PFSK-1 (cell line): ENCODE measurements around the gene IL15RA.

ENCODE experiments used
- FOXP2 ChIP-seq: optimal IDR thresholded peaks from 2 replicates; pipeline ENCODE3; 2011; ENCODE audit warnings: borderline replicate concordance, control low read depth, inconsistent platforms; ENCODE audit not compliant: insufficient read depth; ENCODE audit errors: extremely low read length, extremely low read depth
- POLR2AphosphoS5 ChIP-seq: IDR thresholded peaks from 2 replicates; pipeline ENCODE4 v1.6.1; 2012; ENCODE audit warnings: low read depth, mild to moderate bottlenecking, control low read depth, low read length, moderate library complexity
- REST ChIP-seq, 2 experiments: IDR thresholded peaks; 2 replicates each; pipeline versions ENCODE4 v1.6.1 to v1.8.0; 2011 to 2012; ENCODE audit warnings: low read depth in 2 of 2, low read length in 2 of 2, control low read depth in 1 of 2, inconsistent platforms in 1 of 2, mild to moderate bottlenecking in 1 of 2, moderate library complexity in 1 of 2; ENCODE audit not compliant: insufficient read depth in 1 of 2
- SIN3A ChIP-seq: IDR thresholded peaks from 2 replicates; pipeline ENCODE4 v1.6.1; 2012; ENCODE audit warnings: mild to moderate bottlenecking, low read length, moderate library complexity, borderline replicate concordance; ENCODE audit not compliant: insufficient read depth
- TAF1 ChIP-seq: IDR thresholded peaks from 2 replicates; pipeline ENCODE4 v1.6.1; 2012; ENCODE audit warnings: low read length, control low read depth, borderline replicate concordance; ENCODE audit not compliant: insufficient read depth

The IL15RA gene

GRCh38 chr10:5913736-5914135 is 63.6 kb downstream of the IL15RA start:
- TF ChIP-seq SIN3A, result no peak
- no peak for TF ChIP-seq TAF1
- TF ChIP-seq REST (IDR thresholded peaks at IDR 0.05; ENCODE audit: insufficient read depth in 1 of 2, low read depth in 2 of 2, low read length in 2 of 2), result no peak
- TF ChIP-seq FOXP2, result no peak
- no peak for TF ChIP-seq POLR2AphosphoS5

GRCh38 chr10:5911670-5912069 is 65.7 kb downstream of the IL15RA start:
- TF ChIP-seq REST (IDR thresholded peaks at IDR 0.05; ENCODE audit: insufficient read depth in 1 of 2, low read depth in 2 of 2, low read length in 2 of 2) (no peak), FOXP2 (no peak), POLR2AphosphoS5 (no peak), SIN3A (no peak), TAF1 (no peak)

GRCh38 chr10:5910323-5911100 is 66.8 kb downstream of the IL15RA start:
- TF ChIP-seq TAF1 (no peak), POLR2AphosphoS5 (no peak), SIN3A (no peak), FOXP2 (no peak), REST (IDR thresholded peaks at IDR 0.05; ENCODE audit: insufficient read depth in 1 of 2, low read depth in 2 of 2, low read length in 2 of 2) (no peak)

GRCh38 chr10:5906651-5907050 is 70.7 kb downstream of the IL15RA start:
- TF ChIP-seq TAF1, result no peak
- TF ChIP-seq SIN3A, result no peak
- TF ChIP-seq POLR2AphosphoS5, result no peak
- TF ChIP-seq FOXP2, result no peak
- no peak for TF ChIP-seq REST (IDR thresholded peaks at IDR 0.05; ENCODE audit: insufficient read depth in 1 of 2, low read depth in 2 of 2, low read length in 2 of 2)
